Mammary epithelial cell (primary cell): ENCODE data around the gene U2AF1L4.

Source experiments
- EZH2 ChIP-seq: IDR thresholded peaks from 2 replicates; pipeline ENCODE4 v1.6.1; 2012; ENCODE audit warnings: low read length, inconsistent platforms, borderline replicate concordance
- TF ChIP-seq, protein P1 (sequence below), 2 donors: IDR thresholded peaks in 1 of 2; conservative IDR thresholded peaks in 1 of 2; 2 replicates each; pipeline ENCODE4 v1.5.1; 2011 to 2012; ENCODE audit warnings: inconsistent platforms in 2 of 2, low read length in 2 of 2, mild to moderate bottlenecking in 2 of 2, control low read depth in 1 of 2, low read depth in 1 of 2; ENCODE audit not compliant: insufficient read depth in 1 of 2; ENCODE audit errors: extremely low read depth in 1 of 2

- TF ChIP-seq, protein P1, sequence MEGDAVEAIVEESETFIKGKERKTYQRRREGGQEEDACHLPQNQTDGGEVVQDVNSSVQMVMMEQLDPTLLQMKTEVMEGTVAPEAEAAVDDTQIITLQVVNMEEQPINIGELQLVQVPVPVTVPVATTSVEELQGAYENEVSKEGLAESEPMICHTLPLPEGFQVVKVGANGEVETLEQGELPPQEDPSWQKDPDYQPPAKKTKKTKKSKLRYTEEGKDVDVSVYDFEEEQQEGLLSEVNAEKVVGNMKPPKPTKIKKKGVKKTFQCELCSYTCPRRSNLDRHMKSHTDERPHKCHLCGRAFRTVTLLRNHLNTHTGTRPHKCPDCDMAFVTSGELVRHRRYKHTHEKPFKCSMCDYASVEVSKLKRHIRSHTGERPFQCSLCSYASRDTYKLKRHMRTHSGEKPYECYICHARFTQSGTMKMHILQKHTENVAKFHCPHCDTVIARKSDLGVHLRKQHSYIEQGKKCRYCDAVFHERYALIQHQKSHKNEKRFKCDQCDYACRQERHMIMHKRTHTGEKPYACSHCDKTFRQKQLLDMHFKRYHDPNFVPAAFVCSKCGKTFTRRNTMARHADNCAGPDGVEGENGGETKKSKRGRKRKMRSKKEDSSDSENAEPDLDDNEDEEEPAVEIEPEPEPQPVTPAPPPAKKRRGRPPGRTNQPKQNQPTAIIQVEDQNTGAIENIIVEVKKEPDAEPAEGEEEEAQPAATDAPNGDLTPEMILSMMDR (conservative IDR thresholded peaks at IDR 0.05 in 1 of 2, IDR thresholded peaks at IDR 0.05 in 1 of 2; ENCODE audit: extremely low read depth in 1 of 2, insufficient read depth in 1 of 2, low read depth in 1 of 2, low read length in 2 of 2): no peak
- no peak for TF ChIP-seq EZH2
Measured at GRCh38 chr19:35717665-35718344, 27.4 kb downstream of the U2AF1L4 start, which contains the start of gene KMT2B.
